ENCODE data around the gene IL4R.

The IL4R gene

DNA sequence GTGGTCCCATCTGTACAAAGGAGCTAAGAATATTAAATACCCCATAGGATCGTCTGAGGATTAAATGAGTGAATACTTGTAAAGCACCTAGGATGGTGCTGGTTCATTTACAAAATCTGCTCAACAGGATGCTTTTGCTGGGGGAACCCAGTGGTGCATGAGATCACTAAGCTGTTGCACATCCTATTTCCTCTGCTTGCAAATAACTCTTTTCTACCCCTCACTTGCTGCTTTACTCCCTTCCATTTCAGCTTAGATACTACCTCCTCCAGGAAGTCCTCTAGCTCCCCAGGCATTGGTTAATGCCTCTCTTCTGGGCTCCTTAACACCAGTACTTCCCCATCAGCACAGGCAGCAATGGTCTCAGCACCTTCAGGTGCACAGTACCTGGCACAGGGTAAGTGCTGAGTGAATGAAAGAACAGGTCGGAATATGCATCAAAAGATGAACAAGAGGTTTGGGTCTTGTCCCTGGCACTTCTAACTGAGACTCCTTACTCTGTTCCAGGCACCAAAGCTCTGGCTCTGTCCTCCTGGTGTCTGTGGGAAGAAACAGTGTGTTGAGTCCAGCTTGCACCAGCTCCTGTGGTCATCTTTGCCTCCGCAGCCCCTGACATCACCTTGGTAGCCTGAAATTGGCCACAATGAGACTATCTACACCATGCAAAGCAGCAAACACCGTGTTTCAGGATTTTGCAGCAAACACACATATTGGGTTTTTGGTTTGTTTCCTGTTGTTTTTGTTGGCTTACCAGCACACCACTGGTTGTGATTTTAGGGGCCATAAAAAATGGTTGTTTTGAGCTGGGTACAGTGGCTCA lies 64.1 kb downstream of the IL4R start:
- no peaks in the 10 kb centered on the region for H3K36me3 ChIP-seq (ENCODE audit: control insufficient read depth in 1 of 2, insufficient read depth in 2 of 2, low read length in 2 of 2)
- H3K27ac ChIP-seq (ENCODE audit: low read depth, low read length): no peak overlapping the region
- peaks cover 0 to 4% of the 10 kb centered on the region in 2 donors for H3K4me1 ChIP-seq (ENCODE audit: control insufficient read depth in 1 of 2, insufficient read depth in 2 of 2, low read length in 2 of 2)
- no peaks in the 10 kb centered on the region for H3K9me3 ChIP-seq (ENCODE audit: control insufficient read depth in 1 of 2, low read length in 2 of 2)
- no peak overlapping the region for H3K4me3 ChIP-seq (ENCODE audit: low read depth in 1 of 2, low read length in 2 of 2)
- no peak overlapping the region for H3K9ac ChIP-seq (ENCODE audit: low read depth in 1 of 2, low read length in 2 of 2)
- peaks cover 0 to 3% of the 10 kb centered on the region in 2 donors for H3K27me3 ChIP-seq (ENCODE audit: control insufficient read depth in 1 of 2, insufficient read depth in 2 of 2, low read length in 2 of 2)

- H3K4me1 ChIP-seq (ENCODE audit: control insufficient read depth in 1 of 2, insufficient read depth in 2 of 2, low read length in 2 of 2): peaks cover 0 to 4% of the 10 kb centered on the region in 2 donors
- peaks cover 0 to 3% of the 10 kb centered on the region in 2 donors for H3K27me3 ChIP-seq (ENCODE audit: control insufficient read depth in 1 of 2, insufficient read depth in 2 of 2, low read length in 2 of 2)
These were observed 65.2 kb downstream of the IL4R start for GRCh38 chr16:27378871-27379481.

GRCh38 chr16:27379919-27380318 lies 66.1 kb downstream of the IL4R start:
- Histone ChIP-seq H3K27ac (ENCODE audit: low read depth, low read length) (no peak overlapping the region), H3K9ac (ENCODE audit: low read depth in 1 of 2, low read length in 2 of 2) (no peak overlapping the region), H3K36me3 (ENCODE audit: control insufficient read depth in 1 of 2, insufficient read depth in 2 of 2, low read length in 2 of 2) (no peaks in the 10 kb centered on the region), H3K4me3 (ENCODE audit: low read depth in 1 of 2, low read length in 2 of 2) (no peak overlapping the region), H3K4me1 (ENCODE audit: control insufficient read depth in 1 of 2, insufficient read depth in 2 of 2, low read length in 2 of 2) (peaks cover 0 to 1% of the 10 kb centered on the region in 2 donors), H3K27me3 (ENCODE audit: control insufficient read depth in 1 of 2, insufficient read depth in 2 of 2, low read length in 2 of 2) (peaks cover 0 to 3% of the 10 kb centered on the region in 2 donors), H3K9me3 (ENCODE audit: control insufficient read depth in 1 of 2, low read length in 2 of 2) (no peaks in the 10 kb centered on the region)

More at GRCh38 chr16:27378871-27379481, 65.2 kb downstream of the IL4R start:
- Histone ChIP-seq H3K9ac (ENCODE audit: low read depth in 1 of 2, low read length in 2 of 2) (no peak overlapping the region), H3K27ac (ENCODE audit: low read depth, low read length) (no peak overlapping the region), H3K4me3 (ENCODE audit: low read depth in 1 of 2, low read length in 2 of 2) (no peak overlapping the region), H3K36me3 (ENCODE audit: control insufficient read depth in 1 of 2, insufficient read depth in 2 of 2, low read length in 2 of 2) (no peaks in the 10 kb centered on the region), H3K9me3 (ENCODE audit: control insufficient read depth in 1 of 2, low read length in 2 of 2) (no peaks in the 10 kb centered on the region)

- H3K4me1 ChIP-seq (ENCODE audit: control insufficient read depth in 1 of 2, insufficient read depth in 2 of 2, low read length in 2 of 2): no peaks in the 10 kb centered on the region
- H3K9me3 ChIP-seq (ENCODE audit: control insufficient read depth in 1 of 2, low read length in 2 of 2): peaks cover 0 to 1% of the 10 kb centered on the region in 2 donors
- no peak overlapping the region for H3K9ac ChIP-seq (ENCODE audit: low read depth in 1 of 2, low read length in 2 of 2)
- H3K27ac ChIP-seq (ENCODE audit: low read depth, low read length): no peak overlapping the region
- peaks cover 0 to 3% of the 10 kb centered on the region in 2 donors for H3K27me3 ChIP-seq (ENCODE audit: control insufficient read depth in 1 of 2, insufficient read depth in 2 of 2, low read length in 2 of 2)
- no peak overlapping the region for H3K4me3 ChIP-seq (ENCODE audit: low read depth in 1 of 2, low read length in 2 of 2)
- H3K36me3 ChIP-seq (ENCODE audit: control insufficient read depth in 1 of 2, insufficient read depth in 2 of 2, low read length in 2 of 2): no peaks in the 10 kb centered on the region
These were observed 67.5 kb downstream of the IL4R start for GRCh38 chr16:27381236-27381635.

DNA sequence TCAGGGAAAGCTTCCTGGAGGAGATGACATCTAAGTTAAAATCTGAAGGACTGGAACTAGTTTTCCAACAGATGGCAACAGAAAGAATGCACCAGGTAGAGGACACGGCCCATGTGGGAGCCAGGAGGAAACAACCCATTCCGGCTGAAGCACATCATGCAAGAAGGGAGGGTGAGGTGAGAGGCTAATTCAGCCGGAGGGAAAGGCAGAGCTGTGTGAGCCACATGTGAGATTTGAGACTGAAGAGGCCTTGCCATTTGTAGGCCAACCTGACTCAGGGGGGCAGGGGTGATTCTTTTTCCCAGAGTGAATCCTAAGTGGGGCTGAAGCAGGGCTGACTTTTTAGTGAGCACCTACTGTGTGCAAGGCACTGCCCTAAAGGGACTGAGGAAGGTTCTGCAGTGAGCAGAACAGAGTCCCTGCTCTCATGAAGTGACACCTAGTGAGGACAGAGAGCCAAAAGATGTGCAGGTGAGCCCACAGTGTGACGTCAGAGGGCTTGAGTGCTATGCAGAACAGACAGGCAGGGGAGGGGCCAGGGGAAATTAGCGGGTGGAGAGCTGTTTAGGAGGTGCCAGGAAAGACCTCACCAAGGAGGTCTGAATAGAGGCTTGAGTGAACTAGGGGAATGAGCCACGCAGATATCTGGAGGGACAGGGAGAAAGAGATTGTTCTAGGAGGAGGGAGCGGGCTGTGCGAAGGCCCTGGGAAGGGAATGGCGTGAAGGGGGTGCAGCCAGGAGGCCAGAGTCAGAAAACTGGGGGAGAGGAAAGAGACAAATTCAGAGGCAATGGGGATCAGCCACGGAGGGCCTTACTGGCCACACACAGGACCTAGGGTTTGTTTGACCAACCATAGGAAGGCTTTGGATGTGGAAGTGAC lies 68.4 kb downstream of the IL4R start:
- H3K27me3 ChIP-seq (ENCODE audit: control insufficient read depth in 1 of 2, insufficient read depth in 2 of 2, low read length in 2 of 2): peaks cover 0 to 3% of the 10 kb centered on the region in 2 donors
- H3K9ac ChIP-seq (ENCODE audit: low read depth in 1 of 2, low read length in 2 of 2): no peak overlapping the region
- no peaks in the 10 kb centered on the region for H3K4me1 ChIP-seq (ENCODE audit: control insufficient read depth in 1 of 2, insufficient read depth in 2 of 2, low read length in 2 of 2)
- no peak overlapping the region for H3K4me3 ChIP-seq (ENCODE audit: low read depth in 1 of 2, low read length in 2 of 2)
- H3K36me3 ChIP-seq (ENCODE audit: control insufficient read depth in 1 of 2, insufficient read depth in 2 of 2, low read length in 2 of 2): no peaks in the 10 kb centered on the region
- no peak overlapping the region for H3K27ac ChIP-seq (ENCODE audit: low read depth, low read length)
- peaks cover 0 to 1% of the 10 kb centered on the region in 2 donors for H3K9me3 ChIP-seq (ENCODE audit: control insufficient read depth in 1 of 2, low read length in 2 of 2)

DNA sequence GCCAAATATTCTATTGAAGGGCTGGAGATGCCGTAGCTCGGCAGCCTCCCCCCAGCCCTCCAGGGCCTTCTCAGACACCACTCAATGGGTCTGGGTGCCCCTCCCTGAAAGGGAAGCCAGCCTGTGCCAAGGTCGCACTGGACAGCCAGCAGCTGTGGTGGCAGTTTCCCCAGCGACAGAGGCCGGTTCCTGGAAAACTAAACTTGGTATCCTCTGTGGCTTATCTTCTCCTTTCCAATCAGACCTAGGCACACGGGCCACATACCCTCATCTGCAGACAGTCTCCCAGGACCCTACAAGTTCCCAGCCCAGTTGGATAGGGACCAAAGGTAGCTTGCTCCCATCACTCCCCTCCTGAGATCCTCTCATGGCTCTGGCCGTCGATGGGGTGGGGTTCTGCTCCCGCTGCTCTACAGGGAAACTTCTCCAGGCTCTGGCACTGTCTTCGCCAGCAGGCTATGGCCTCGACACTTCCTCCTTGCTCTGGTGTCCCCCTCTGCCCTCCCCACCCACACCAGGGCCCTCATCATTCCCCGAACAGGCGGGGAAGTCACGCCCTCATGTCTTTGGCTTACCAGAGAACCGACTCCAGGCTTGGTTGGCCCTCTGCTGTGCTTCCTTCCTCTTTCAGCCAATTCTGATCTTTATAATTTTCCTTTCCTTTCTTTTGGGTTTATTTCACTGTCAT lies 69.9 kb downstream of the IL4R start:
- H3K36me3 ChIP-seq (ENCODE audit: control insufficient read depth in 1 of 2, insufficient read depth in 2 of 2, low read length in 2 of 2): no peaks in the 10 kb centered on the region
- H3K27ac ChIP-seq (ENCODE audit: low read depth, low read length): no peak overlapping the region
- peaks cover 0 to 1% of the 10 kb centered on the region in 2 donors for H3K9me3 ChIP-seq (ENCODE audit: control insufficient read depth in 1 of 2, low read length in 2 of 2)
- no peak overlapping the region for H3K4me3 ChIP-seq (ENCODE audit: low read depth in 1 of 2, low read length in 2 of 2)
- H3K4me1 ChIP-seq (ENCODE audit: control insufficient read depth in 1 of 2, insufficient read depth in 2 of 2, low read length in 2 of 2): no peaks in the 10 kb centered on the region
- H3K27me3 ChIP-seq (ENCODE audit: control insufficient read depth in 1 of 2, insufficient read depth in 2 of 2, low read length in 2 of 2): peaks cover 0 to 3% of the 10 kb centered on the region in 2 donors
- H3K9ac ChIP-seq (ENCODE audit: low read depth in 1 of 2, low read length in 2 of 2): no peak overlapping the region

- no peaks in the 10 kb centered on the region for H3K36me3 ChIP-seq (ENCODE audit: control insufficient read depth in 1 of 2, insufficient read depth in 2 of 2, low read length in 2 of 2)
- no peaks in the 10 kb centered on the region for H3K27me3 ChIP-seq (ENCODE audit: control insufficient read depth in 1 of 2, insufficient read depth in 2 of 2, low read length in 2 of 2)
- H3K9ac ChIP-seq (ENCODE audit: low read depth in 1 of 2, low read length in 2 of 2): no peak overlapping the region
- H3K4me3 ChIP-seq (ENCODE audit: low read depth in 1 of 2, low read length in 2 of 2): no peak overlapping the region
- H3K4me1 ChIP-seq (ENCODE audit: control insufficient read depth in 1 of 2, insufficient read depth in 2 of 2, low read length in 2 of 2): no peaks in the 10 kb centered on the region
- no peak overlapping the region for H3K27ac ChIP-seq (ENCODE audit: low read depth, low read length)
- peaks cover 0 to 1% of the 10 kb centered on the region in 2 donors for H3K9me3 ChIP-seq (ENCODE audit: control insufficient read depth in 1 of 2, low read length in 2 of 2)
These were observed 70.7 kb downstream of the IL4R start for GRCh38 chr16:27384425-27384824.

DNA sequence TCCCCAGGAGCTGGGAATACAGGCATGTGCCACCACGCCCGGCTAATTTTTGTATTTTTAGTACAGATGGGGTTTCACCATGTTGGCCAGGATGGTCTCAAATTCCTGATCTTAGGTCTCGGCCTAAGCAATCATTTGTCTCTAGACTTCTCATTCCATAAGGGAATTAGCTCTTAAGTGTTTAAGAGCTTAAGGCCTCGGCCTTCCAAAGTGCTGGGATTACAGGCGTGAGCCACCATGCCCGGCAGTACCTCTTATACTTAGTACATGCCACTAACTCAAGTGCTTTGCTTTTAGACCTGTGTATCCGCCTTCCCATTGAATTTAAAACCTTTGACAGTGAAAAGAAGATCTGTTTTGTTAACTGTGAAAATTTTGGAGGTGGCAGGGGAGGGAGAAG lies 71.6 kb downstream of the IL4R start:
- Histone ChIP-seq H3K27ac (ENCODE audit: low read depth, low read length) (no peak overlapping the region), H3K4me1 (ENCODE audit: control insufficient read depth in 1 of 2, insufficient read depth in 2 of 2, low read length in 2 of 2) (no peaks in the 10 kb centered on the region), H3K27me3 (ENCODE audit: control insufficient read depth in 1 of 2, insufficient read depth in 2 of 2, low read length in 2 of 2) (no peaks in the 10 kb centered on the region), H3K4me3 (ENCODE audit: low read depth in 1 of 2, low read length in 2 of 2) (no peak overlapping the region), H3K36me3 (ENCODE audit: control insufficient read depth in 1 of 2, insufficient read depth in 2 of 2, low read length in 2 of 2) (no peaks in the 10 kb centered on the region), H3K9me3 (ENCODE audit: control insufficient read depth in 1 of 2, low read length in 2 of 2) (peaks cover 0 to 1% of the 10 kb centered on the region in 2 donors), H3K9ac (ENCODE audit: low read depth in 1 of 2, low read length in 2 of 2) (no peak overlapping the region)

- Histone ChIP-seq H3K36me3 (ENCODE audit: control insufficient read depth in 1 of 2, insufficient read depth in 2 of 2, low read length in 2 of 2) (no peaks in the 10 kb centered on the region), H3K9me3 (ENCODE audit: control insufficient read depth in 1 of 2, low read length in 2 of 2) (peaks cover 0 to 1% of the 10 kb centered on the region in 2 donors), H3K27me3 (ENCODE audit: control insufficient read depth in 1 of 2, insufficient read depth in 2 of 2, low read length in 2 of 2) (no peaks in the 10 kb centered on the region), H3K9ac (ENCODE audit: low read depth in 1 of 2, low read length in 2 of 2) (no peak overlapping the region), H3K27ac (ENCODE audit: low read depth, low read length) (no peak overlapping the region), H3K4me1 (ENCODE audit: control insufficient read depth in 1 of 2, insufficient read depth in 2 of 2, low read length in 2 of 2) (no peaks in the 10 kb centered on the region), H3K4me3 (ENCODE audit: low read depth in 1 of 2, low read length in 2 of 2) (no peak overlapping the region)
These were observed 72.9 kb downstream of the IL4R start for GRCh38 chr16:27386674-27387073.

Measured in duodenal mucosa (tissue), 2 donors.